Superior temporal gyrus (tissue), 1 donor: ENCODE results near the gene MPHOSPH8.
"Not testable (repeated sequence)": the region's sequence is repeated elsewhere in the genome, so short reads cannot be mapped to it uniquely, and the experiment has no call there.

Experiments
- DNase-seq: peaks from one replicate; pipeline ENCODE4 v3.0.0-alpha.2; 2016; ENCODE audit errors: extremely low spot score

MPHOSPH8 gene

GRCh38 chr13:19685437-19685836, 52.0 kb downstream of the MPHOSPH8 start:
- DNase-seq, result no peak

GRCh38 chr13:19691447-19691846, 58.0 kb downstream of the MPHOSPH8 start:
- DNase-seq, result not testable (repeated sequence)

GRCh38 chr13:19695428-19695827, 62.0 kb downstream of the MPHOSPH8 start:
- DNase-seq, result no peak

- DNase-seq, result no peak
Observed at GRCh38 chr13:19695829-19696228, 62.4 kb downstream of the MPHOSPH8 start.

- DNase-seq, result not testable (repeated sequence)
Observed at GRCh38 chr13:19700963-19701362, 67.5 kb downstream of the MPHOSPH8 start.

GRCh38 chr13:19701619-19702018, 68.2 kb downstream of the MPHOSPH8 start:
- DNase-seq, result not testable (repeated sequence)

GRCh38 chr13:19704256-19704655, 70.8 kb downstream of the MPHOSPH8 start:
- not testable (repeated sequence) for DNase-seq

GRCh38 chr13:19709039-19709438, 75.6 kb downstream of the MPHOSPH8 start:
- DNase-seq, result not testable (repeated sequence)

- DNase-seq, result not testable (repeated sequence)
Observed at GRCh38 chr13:19709782-19710181, 76.3 kb downstream of the MPHOSPH8 start.

- no peak for DNase-seq
Observed at GRCh38 chr13:19713186-19713965, 79.9 kb downstream of the MPHOSPH8 start.

GRCh38 chr13:19720039-19720438, 86.6 kb downstream of the MPHOSPH8 start:
- DNase-seq, result no peak
